ENCODE measurements around the gene POLG2.

DNA sequence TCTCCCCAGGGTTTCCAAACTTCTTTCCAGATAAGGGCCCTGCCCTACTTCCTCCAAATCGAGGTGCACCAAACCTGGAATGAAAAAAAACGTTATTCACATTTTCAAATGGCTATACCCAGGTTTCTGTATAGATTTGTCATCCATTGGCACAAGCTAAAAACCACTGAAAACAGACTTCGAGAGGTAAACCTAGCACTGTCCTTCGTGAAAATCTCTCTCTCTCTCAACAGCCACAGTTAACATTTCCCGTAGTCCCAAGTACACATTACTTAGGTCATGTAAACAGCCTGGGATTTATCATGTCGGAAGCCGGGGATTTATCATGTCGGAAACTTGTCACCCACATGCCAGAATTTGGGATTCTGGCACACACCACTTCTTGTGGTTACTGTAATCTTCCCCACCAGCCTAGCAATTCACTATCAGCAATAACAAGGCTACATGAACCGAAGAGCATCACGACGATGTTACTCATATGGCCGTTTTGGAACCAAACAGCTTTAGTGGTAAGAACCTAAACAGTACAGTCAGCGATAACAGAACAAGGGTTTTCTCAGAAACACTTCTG lies 8.0 kb upstream of the POLG2 start:
- TF ChIP-seq, protein P1, sequence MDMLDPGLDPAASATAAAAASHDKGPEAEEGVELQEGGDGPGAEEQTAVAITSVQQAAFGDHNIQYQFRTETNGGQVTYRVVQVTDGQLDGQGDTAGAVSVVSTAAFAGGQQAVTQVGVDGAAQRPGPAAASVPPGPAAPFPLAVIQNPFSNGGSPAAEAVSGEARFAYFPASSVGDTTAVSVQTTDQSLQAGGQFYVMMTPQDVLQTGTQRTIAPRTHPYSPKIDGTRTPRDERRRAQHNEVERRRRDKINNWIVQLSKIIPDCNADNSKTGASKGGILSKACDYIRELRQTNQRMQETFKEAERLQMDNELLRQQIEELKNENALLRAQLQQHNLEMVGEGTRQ (IDR thresholded peaks at IDR 0.05; ENCODE audit: borderline replicate concordance, low read depth, low read length) = no peak
- TF ChIP-seq, protein P2, sequence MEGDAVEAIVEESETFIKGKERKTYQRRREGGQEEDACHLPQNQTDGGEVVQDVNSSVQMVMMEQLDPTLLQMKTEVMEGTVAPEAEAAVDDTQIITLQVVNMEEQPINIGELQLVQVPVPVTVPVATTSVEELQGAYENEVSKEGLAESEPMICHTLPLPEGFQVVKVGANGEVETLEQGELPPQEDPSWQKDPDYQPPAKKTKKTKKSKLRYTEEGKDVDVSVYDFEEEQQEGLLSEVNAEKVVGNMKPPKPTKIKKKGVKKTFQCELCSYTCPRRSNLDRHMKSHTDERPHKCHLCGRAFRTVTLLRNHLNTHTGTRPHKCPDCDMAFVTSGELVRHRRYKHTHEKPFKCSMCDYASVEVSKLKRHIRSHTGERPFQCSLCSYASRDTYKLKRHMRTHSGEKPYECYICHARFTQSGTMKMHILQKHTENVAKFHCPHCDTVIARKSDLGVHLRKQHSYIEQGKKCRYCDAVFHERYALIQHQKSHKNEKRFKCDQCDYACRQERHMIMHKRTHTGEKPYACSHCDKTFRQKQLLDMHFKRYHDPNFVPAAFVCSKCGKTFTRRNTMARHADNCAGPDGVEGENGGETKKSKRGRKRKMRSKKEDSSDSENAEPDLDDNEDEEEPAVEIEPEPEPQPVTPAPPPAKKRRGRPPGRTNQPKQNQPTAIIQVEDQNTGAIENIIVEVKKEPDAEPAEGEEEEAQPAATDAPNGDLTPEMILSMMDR (IDR thresholded peaks at IDR 0.05 in 2 of 3, conservative IDR thresholded peaks at IDR 0.05 in 1 of 3; ENCODE audit: control insufficient read depth in 2 of 3, extremely low read depth in 1 of 3, insufficient read depth in 1 of 3, low read depth in 3 of 3, low read length in 3 of 3) = no peak
- TF ChIP-seq ATF3 (IDR thresholded peaks at IDR 0.05; ENCODE audit: borderline replicate concordance, extremely low read depth, low read depth, low read length) (no peak), CEBPB (IDR thresholded peaks at IDR 0.05; ENCODE audit: borderline replicate concordance in 1 of 2, low read depth in 2 of 2, low read length in 2 of 2) (no peak), POLR2A (IDR thresholded peaks at IDR 0.05; ENCODE audit: low read depth, low read length) (no peak), POLR2AphosphoS5 (IDR thresholded peaks at IDR 0.05; ENCODE audit: low read length) (no peak; the same call in 1 of the 2 replicates), EZH2 (IDR thresholded peaks at IDR 0.05; ENCODE audit: borderline replicate concordance, control insufficient read depth, low read depth, low read length) (no peak), HDAC2 (IDR thresholded peaks at IDR 0.05) (no peak), SIN3A (IDR thresholded peaks at IDR 0.05; ENCODE audit: low read depth, low read length) (no peak), TCF12 (IDR thresholded peaks at IDR 0.05; ENCODE audit: low read depth, low read length) (no peak)
- TF ChIP-seq, protein P3, sequence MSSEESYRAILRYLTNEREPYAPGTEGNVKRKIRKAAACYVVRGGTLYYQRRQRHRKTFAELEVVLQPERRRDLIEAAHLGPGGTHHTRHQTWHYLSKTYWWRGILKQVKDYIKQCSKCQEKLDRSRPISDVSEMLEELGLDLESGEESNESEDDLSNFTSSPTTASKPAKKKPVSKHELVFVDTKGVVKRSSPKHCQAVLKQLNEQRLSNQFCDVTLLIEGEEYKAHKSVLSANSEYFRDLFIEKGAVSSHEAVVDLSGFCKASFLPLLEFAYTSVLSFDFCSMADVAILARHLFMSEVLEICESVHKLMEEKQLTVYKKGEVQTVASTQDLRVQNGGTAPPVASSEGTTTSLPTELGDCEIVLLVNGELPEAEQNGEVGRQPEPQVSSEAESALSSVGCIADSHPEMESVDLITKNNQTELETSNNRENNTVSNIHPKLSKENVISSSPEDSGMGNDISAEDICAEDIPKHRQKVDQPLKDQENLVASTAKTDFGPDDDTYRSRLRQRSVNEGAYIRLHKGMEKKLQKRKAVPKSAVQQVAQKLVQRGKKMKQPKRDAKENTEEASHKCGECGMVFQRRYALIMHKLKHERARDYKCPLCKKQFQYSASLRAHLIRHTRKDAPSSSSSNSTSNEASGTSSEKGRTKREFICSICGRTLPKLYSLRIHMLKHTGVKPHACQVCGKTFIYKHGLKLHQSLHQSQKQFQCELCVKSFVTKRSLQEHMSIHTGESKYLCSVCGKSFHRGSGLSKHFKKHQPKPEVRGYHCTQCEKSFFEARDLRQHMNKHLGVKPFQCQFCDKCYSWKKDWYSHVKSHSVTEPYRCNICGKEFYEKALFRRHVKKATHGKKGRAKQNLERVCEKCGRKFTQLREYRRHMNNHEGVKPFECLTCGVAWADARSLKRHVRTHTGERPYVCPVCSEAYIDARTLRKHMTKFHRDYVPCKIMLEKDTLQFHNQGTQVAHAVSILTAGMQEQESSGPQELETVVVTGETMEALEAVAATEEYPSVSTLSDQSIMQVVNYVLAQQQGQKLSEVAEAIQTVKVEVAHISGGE (CRISPR knock-in tag; IDR thresholded peaks at IDR 0.05) = no peak
- TF ChIP-seq, protein P4, sequence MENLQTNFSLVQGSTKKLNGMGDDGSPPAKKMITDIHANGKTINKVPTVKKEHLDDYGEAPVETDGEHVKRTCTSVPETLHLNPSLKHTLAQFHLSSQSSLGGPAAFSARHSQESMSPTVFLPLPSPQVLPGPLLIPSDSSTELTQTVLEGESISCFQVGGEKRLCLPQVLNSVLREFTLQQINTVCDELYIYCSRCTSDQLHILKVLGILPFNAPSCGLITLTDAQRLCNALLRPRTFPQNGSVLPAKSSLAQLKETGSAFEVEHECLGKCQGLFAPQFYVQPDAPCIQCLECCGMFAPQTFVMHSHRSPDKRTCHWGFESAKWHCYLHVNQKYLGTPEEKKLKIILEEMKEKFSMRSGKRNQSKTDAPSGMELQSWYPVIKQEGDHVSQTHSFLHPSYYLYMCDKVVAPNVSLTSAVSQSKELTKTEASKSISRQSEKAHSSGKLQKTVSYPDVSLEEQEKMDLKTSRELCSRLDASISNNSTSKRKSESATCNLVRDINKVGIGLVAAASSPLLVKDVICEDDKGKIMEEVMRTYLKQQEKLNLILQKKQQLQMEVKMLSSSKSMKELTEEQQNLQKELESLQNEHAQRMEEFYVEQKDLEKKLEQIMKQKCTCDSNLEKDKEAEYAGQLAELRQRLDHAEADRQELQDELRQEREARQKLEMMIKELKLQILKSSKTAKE (IDR thresholded peaks at IDR 0.05; ENCODE audit: low read depth, poor library complexity, severe bottlenecking) = no peak
- TF ChIP-seq, protein P5, sequence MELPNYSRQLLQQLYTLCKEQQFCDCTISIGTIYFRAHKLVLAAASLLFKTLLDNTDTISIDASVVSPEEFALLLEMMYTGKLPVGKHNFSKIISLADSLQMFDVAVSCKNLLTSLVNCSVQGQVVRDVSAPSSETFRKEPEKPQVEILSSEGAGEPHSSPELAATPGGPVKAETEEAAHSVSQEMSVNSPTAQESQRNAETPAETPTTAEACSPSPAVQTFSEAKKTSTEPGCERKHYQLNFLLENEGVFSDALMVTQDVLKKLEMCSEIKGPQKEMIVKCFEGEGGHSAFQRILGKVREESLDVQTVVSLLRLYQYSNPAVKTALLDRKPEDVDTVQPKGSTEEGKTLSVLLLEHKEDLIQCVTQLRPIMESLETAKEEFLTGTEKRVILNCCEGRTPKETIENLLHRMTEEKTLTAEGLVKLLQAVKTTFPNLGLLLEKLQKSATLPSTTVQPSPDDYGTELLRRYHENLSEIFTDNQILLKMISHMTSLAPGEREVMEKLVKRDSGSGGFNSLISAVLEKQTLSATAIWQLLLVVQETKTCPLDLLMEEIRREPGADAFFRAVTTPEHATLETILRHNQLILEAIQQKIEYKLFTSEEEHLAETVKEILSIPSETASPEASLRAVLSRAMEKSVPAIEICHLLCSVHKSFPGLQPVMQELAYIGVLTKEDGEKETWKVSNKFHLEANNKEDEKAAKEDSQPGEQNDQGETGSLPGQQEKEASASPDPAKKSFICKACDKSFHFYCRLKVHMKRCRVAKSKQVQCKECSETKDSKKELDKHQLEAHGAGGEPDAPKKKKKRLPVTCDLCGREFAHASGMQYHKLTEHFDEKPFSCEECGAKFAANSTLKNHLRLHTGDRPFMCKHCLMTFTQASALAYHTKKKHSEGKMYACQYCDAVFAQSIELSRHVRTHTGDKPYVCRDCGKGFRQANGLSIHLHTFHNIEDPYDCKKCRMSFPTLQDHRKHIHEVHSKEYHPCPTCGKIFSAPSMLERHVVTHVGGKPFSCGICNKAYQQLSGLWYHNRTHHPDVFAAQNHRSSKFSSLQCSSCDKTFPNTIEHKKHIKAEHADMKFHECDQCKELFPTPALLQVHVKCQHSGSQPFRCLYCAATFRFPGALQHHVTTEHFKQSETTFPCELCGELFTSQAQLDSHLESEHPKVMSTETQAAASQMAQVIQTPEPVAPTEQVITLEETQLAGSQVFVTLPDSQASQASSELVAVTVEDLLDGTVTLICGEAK (IDR thresholded peaks at IDR 0.05; ENCODE audit: borderline replicate concordance) = no peak

Data from GM12878 (cell line).